Adrenal gland (tissue), 12 donors: ENCODE measurements around the gene FBLN1. TPM values are rescaled to one million over a fixed set of nuclear protein-coding genes. Genes with fewer than 3 reads are reported as not detected.

Source experiments
- DNase-seq, 7 donors: peaks; one replicate each; pipeline ENCODE4 v3.0.0-alpha.2; 2019 to 2020
- H3K27ac ChIP-seq, 5 donors: fragments of 200-600 bp; sonication (generic) in 4 of 5; 1 replicate in 3 of 5; 2 replicates in 2 of 5; pipeline versions ENCODE4 v1.5.1 to v1.8.0; 2016 to 2020; ENCODE audit warnings: mild to moderate bottlenecking in 1 of 5
- H3K27me3 ChIP-seq: fragments of 200-600 bp; 2 replicates; pipeline ENCODE4 v1.8.0; 2021
- H3K36me3 ChIP-seq, 2 donors: fragments of 200-600 bp; replicated peaks in 1 of 2; 1 replicate in 1 of 2; 2 replicates in 1 of 2; pipeline versions ENCODE4 v1.5.1 to v1.8.0; 2018 to 2022
- H3K4me1 ChIP-seq, 2 donors: fragments of 200-600 bp; replicated peaks in 1 of 2; 1 replicate in 1 of 2; 2 replicates in 1 of 2; pipeline versions ENCODE4 v1.5.1 to v1.8.0; 2018 to 2021
- H3K4me3 ChIP-seq, 4 donors: fragments of 200-600 bp; sonication (generic) in 3 of 4; one replicate each; pipeline ENCODE4 v1.5.1; 2016 to 2018
- H3K9me3 ChIP-seq, 3 donors: fragments of 200-600 bp; sonication (generic) in 1 of 3; replicated peaks in 1 of 3; 1 replicate in 2 of 3; 2 replicates in 1 of 3; pipeline versions ENCODE4 v1.5.1 to v1.8.0; 2016 to 2021
- CTCF ChIP-seq, 6 experiments: fragments of 450-650 bp in 4 of 6; fragments of 200-600 bp in 2 of 6; sonication (generic) in 1 of 6; IDR thresholded peaks; 1 replicate in 5 of 6; 2 replicates in 1 of 6; pipeline versions ENCODE4 v1.5.1 to v1.8.0; 2016 to 2021; ENCODE audit warnings: antibody characterized with exemption in 6 of 6, mild to moderate bottlenecking in 2 of 6, moderate library complexity in 1 of 6
- POLR2A ChIP-seq, 2 donors: fragments of 450-650 bp; IDR thresholded peaks; one replicate each; pipeline ENCODE4 v1.6.1; 2017; ENCODE audit warnings: antibody characterized with exemption in 2 of 2, mild to moderate bottlenecking in 2 of 2, moderate library complexity in 1 of 2
- WGBS, 4 donors: extraction: QIAGEN DNeasy Blood & Tissue Kit in 2 of 4; methylation state at CpG; one replicate each; pipeline versions ENCODE4 v1.1.5 to v1.1.7; 2013 to 2017; 5-methylcytosine and 5-hydroxymethylcytosine counted together
- intact Hi-C, 2 donors: fragments of 100-400 bp; cut with DNase I; formaldehyde crosslinking; loops; one replicate each; pipeline versions ENCODE4 v1.14.1 to v1.15.0; 2022 to 2023
- polyA plus RNA-seq, 3 donors: library from polyadenylated mRNA; stranded (reverse); fragments of 200-250 nt in 2 of 3; fragments of 350-450 nt in 1 of 3; fragmentation: Illumina TruSeq in 1 of 3; extraction: RNeasy Lipid Tissue Mini Kit (QIAGEN cat#74804) in 1 of 3; gene quantifications; one replicate each; pipeline ENCODE4 v1.2.3, GENCODE V29; 2013 to 2014
- total RNA-seq, 9 donors: library from RNA; depleted of rRNA in 4 of 9; stranded (reverse); fragments of >200 nt in 4 of 9; fragments of 120-200 nt in 1 of 9; fragmentation: NEBNext Ultra II Directional in 1 of 9; extraction: Animal tissue kit (Norgen Biotek cat#: 25700) in 1 of 9; gene quantifications; one replicate each; pipeline versions ENCODE4 v1.1.0 to v1.2.4, GENCODE V29; 2013 to 2023
- donor health status: healthy with polysubstance abuse.
- donor health status: Bipolar disorder and iron deficiency.
- donor health status: DM: yes; HTN: yes; CAD: no.
- donor health status: DM: no; HTN: no; CAD: no.
- donor health status: DM: no; HTN: no; CAD: no.
- donor health status: DM: yes; HTN: yes; CAD: no.

The FBLN1 gene
- total and polyA plus RNA-seq, 12 donors, result 13.0 to 387 (median 148) TPM

GRCh38 chr22:45579306-45579705 is 76.6 kb downstream of the FBLN1 start:
- Histone ChIP-seq H3K9me3 (no peaks in the 10 kb centered on the region), H3K27ac (no peak overlapping the region), H3K27me3 (peaks cover 4% of the 10 kb centered on the region), H3K4me1 (peaks cover 0 to 3% of the 10 kb centered on the region in 2 donors), H3K4me3 (no peak overlapping the region), H3K36me3 (no peaks in the 10 kb centered on the region)
- no peak for DNase-seq
- 86 to 94% (median 88%) methylated on average over 3 to 13 of the region's 13 CpGs for WGBS, 4 donors
- TF ChIP-seq POLR2A (IDR thresholded peaks at IDR 0.05) (no peak), CTCF (IDR thresholded peaks at IDR 0.05) (no peak)
- intact Hi-C loops, result loop anchor here (2.0 to 5.0 kb wide), 3 partner anchors 68 to 408 kb away; partner anchors contain the start of gene WNT7B (in 1 of the 2)

- DNase-seq, result no peak
- Histone ChIP-seq H3K27me3 (peaks cover 4% of the 10 kb centered on the region), H3K27ac (peak overlapping the region in 1 of 5 donors; percentile 1), H3K36me3 (no peaks in the 10 kb centered on the region), H3K9me3 (no peaks in the 10 kb centered on the region), H3K4me3 (no peak overlapping the region), H3K4me1 (peaks cover 0 to 3% of the 10 kb centered on the region in 2 donors)
- TF ChIP-seq CTCF (IDR thresholded peaks at IDR 0.05) (no peak), POLR2A (IDR thresholded peaks at IDR 0.05) (no peak)
- WGBS, 4 donors, result 70 to 84% (median 76%) methylated on average over 20 to 29 of the region's 29 CpGs
- intact Hi-C loops, result loop anchor here (2.0 to 5.0 kb wide), 3 partner anchors 67 to 407 kb away; partner anchors contain the start of gene WNT7B (in 1 of the 2)
Observed at GRCh38 chr22:45579806-45580725, 77.4 kb downstream of the FBLN1 start.

GRCh38 chr22:45580726-45581381 is 78.2 kb downstream of the FBLN1 start:
- H3K36me3 ChIP-seq, result no peaks in the 10 kb centered on the region
- H3K27me3 ChIP-seq, result peaks cover 4% of the 10 kb centered on the region
- TF ChIP-seq POLR2A (IDR thresholded peaks at IDR 0.05) (no peak), CTCF (IDR thresholded peaks at IDR 0.05) (no peak)
- DNase-seq, result no peak
- peaks cover 0 to 3% of the 10 kb centered on the region in 2 donors for H3K4me1 ChIP-seq
- no peaks in the 10 kb centered on the region for H3K9me3 ChIP-seq
- H3K27ac ChIP-seq, result peak overlapping the region in 1 of 5 donors; percentile 1
- intact Hi-C loops, result no loop called here
- WGBS, 4 donors, result 71 to 78% (median 75%) methylated on average over 20 to 26 of the region's 26 CpGs
- H3K4me3 ChIP-seq, result no peak overlapping the region

GRCh38 chr22:45581549-45582080 is 78.9 kb downstream of the FBLN1 start:
- H3K4me3 ChIP-seq, result no peak overlapping the region
- peaks cover 0 to 3% of the 10 kb centered on the region in 2 donors for H3K4me1 ChIP-seq
- TF ChIP-seq POLR2A (IDR thresholded peaks at IDR 0.05) (no peak), CTCF (IDR thresholded peaks at IDR 0.05) (no peak)
- no peaks in the 10 kb centered on the region for H3K9me3 ChIP-seq
- 70 to 91% (median 76%) methylated on average over 9 to 16 of the region's 16 CpGs for WGBS, 4 donors
- H3K36me3 ChIP-seq, result no peaks in the 10 kb centered on the region
- no peak for DNase-seq
- intact Hi-C loops, result no loop called here
- H3K27ac ChIP-seq, result no peak overlapping the region
- H3K27me3 ChIP-seq, result peaks cover 4% of the 10 kb centered on the region
